Psoas muscle (tissue), 8 donors: ENCODE results near the gene TMEFF2. TPM values are rescaled to one million over a fixed set of nuclear protein-coding genes. Genes with fewer than 3 reads are reported as not detected.

ENCODE experiments used
- ATAC-seq, 4 donors: fragments of 200-7000 bp; cut with Tn5 transposase; one replicate each; pipeline ENCODE4 v1.9.1; 2020; ENCODE audit warnings: moderate library complexity in 3 of 4, mild to moderate bottlenecking in 2 of 4
- DNase-seq, 2 donors: peaks; one replicate each; pipeline ENCODE4 v3.0.0-alpha.2; 2020
- H3K27ac ChIP-seq: fragments of 200-600 bp; one replicate; pipeline ENCODE4 v1.8.0; 2022
- H3K27me3 ChIP-seq, 3 donors: fragments of 200-600 bp in 1 of 3; one replicate each; pipeline versions ENCODE4 v1.6.1 to v1.8.0; 2013 to 2022; ENCODE audit warnings: low read length in 2 of 3, mild to moderate bottlenecking in 2 of 3, moderate library complexity in 1 of 3; ENCODE audit not compliant: insufficient read depth in 3 of 3
- H3K36me3 ChIP-seq, 2 donors: fragments of 200-600 bp in 1 of 2; one replicate each; pipeline versions ENCODE4 v1.6.1 to v1.8.0; 2013 to 2022; ENCODE audit warnings: low read depth in 1 of 2, mild to moderate bottlenecking in 1 of 2, moderate library complexity in 1 of 2; ENCODE audit not compliant: insufficient read depth in 1 of 2
- H3K4me1 ChIP-seq: fragments of 200-600 bp; one replicate; pipeline ENCODE4 v1.8.0; 2022
- H3K4me3 ChIP-seq: fragments of 200-600 bp; one replicate; pipeline ENCODE4 v1.8.0; 2022; ENCODE audit warnings: mild to moderate bottlenecking
- H3K9me3 ChIP-seq: fragments of 200-600 bp; one replicate; pipeline ENCODE4 v1.8.0; 2022
- whole genome bisulfite sequencing, 3 donors: extraction: QIAGEN DNeasy Blood & Tissue Kit; methylation state at CpG; one replicate each; pipeline versions ENCODE4 v1.1.6 to v1.1.7; 2013; 5-methylcytosine and 5-hydroxymethylcytosine counted together
- intact Hi-C, 2 donors: fragments of 100-400 bp; cut with DNase I; formaldehyde crosslinking; loops; one replicate each; pipeline versions ENCODE4 v1.11.0 to v1.14.2; 2022
- polyA plus RNA-seq, 3 donors: library from polyadenylated mRNA; stranded (reverse); fragments of 200-250 nt; gene quantifications; one replicate each; pipeline ENCODE4 v1.2.3, GENCODE V29; 2013
- total RNA-seq, 4 donors: library from RNA; stranded (reverse); fragmentation: NEBNext Ultra II Directional in 2 of 4; extraction: Animal tissue kit (Norgen Biotek cat#: 25700) in 2 of 4; gene quantifications; one replicate each; pipeline versions ENCODE4 v1.2.1 to v1.2.4, GENCODE V29; 2021 to 2023
- TF ChIP-seq, protein P1 (sequence below): fragments of 200-600 bp; IDR thresholded peaks from one replicate; pipeline ENCODE4 v1.8.0; 2022; ENCODE audit warnings: antibody characterized with exemption
- donor health status: healthy with polysubstance abuse.
- donor health status: DM: no; HTN: no; CAD: no; lungs with moderate emphysema.
- donor health status: Bipolar disorder and iron deficiency.
- donor health status: healthy.
- donor health status: DM: yes; HTN: yes; CAD: no.
- donor health status: DM: no; HTN: no; CAD: no.
- donor health status: DM: no; HTN: no; CAD: no.
- donor health status: DM: yes; HTN: yes; CAD: no.

TMEFF2 gene
- total and polyA plus RNA-seq, 7 donors, result 0.07 to 0.47 (median 0.16) TPM; not detected in 4

DNA sequence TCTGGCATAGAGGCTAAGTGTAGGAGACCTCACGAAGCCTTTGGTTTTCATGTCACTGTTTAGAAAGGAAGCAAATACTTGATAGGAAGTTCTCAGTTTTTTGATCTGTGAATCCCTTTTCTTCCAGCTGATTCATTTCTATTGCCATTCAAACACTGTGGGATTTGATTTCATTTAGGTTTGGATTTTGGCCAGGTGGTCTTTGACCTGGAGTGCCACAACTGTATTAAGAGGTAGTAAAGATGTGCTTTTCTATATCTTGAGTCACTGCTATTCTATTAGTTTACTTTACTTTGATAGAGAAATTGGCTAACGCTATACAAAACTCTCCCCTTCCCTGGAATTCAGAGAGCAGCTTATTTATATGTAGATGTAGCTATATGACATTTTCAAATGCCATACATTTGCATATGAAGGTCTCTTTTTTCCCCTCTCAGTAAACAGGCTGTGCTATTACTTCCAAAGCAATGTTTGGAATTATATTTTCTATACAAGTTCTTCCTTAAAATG, 215.5 kb downstream of the TMEFF2 start:
- Histone ChIP-seq H3K27ac (no peak overlapping the region), H3K9me3 (no peaks in the 10 kb centered on the region), H3K4me1 (no peaks in the 10 kb centered on the region), H3K4me3 (no peak overlapping the region), H3K27me3 (no peaks in the 10 kb centered on the region), H3K36me3 (no peaks in the 10 kb centered on the region)
- intact Hi-C loops, result no loop called here
- WGBS, 3 donors, result 45 to 47% (median 47%) methylated on average over 2 of the region's 2 CpGs
- ATAC-seq, result no peak
- no peak for DNase-seq
- TF ChIP-seq, protein P1, sequence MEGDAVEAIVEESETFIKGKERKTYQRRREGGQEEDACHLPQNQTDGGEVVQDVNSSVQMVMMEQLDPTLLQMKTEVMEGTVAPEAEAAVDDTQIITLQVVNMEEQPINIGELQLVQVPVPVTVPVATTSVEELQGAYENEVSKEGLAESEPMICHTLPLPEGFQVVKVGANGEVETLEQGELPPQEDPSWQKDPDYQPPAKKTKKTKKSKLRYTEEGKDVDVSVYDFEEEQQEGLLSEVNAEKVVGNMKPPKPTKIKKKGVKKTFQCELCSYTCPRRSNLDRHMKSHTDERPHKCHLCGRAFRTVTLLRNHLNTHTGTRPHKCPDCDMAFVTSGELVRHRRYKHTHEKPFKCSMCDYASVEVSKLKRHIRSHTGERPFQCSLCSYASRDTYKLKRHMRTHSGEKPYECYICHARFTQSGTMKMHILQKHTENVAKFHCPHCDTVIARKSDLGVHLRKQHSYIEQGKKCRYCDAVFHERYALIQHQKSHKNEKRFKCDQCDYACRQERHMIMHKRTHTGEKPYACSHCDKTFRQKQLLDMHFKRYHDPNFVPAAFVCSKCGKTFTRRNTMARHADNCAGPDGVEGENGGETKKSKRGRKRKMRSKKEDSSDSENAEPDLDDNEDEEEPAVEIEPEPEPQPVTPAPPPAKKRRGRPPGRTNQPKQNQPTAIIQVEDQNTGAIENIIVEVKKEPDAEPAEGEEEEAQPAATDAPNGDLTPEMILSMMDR, result no peak

DNA sequence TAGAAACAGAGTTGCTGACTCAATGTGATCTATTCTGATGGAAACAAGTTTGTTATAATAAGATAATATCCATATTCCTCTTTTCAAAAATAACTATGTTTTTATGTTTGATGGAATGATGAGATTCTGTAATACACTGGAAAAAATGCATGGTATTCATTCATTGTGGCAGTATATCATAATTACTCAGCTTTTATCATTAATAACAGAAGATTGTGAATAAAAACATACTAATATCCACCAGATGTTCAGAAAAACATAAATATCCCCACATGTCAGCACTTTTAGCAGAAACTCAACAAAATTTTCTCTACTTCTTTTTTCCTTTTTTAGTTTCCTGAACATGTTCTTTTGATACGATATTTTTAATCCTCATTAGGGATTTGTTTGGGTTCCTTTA, 217.0 kb downstream of the TMEFF2 start:
- intact Hi-C loops, result no loop called here
- no peak for ATAC-seq
- Histone ChIP-seq H3K9me3 (no peaks in the 10 kb centered on the region), H3K27me3 (no peaks in the 10 kb centered on the region), H3K27ac (no peak overlapping the region), H3K4me3 (no peak overlapping the region), H3K4me1 (no peaks in the 10 kb centered on the region), H3K36me3 (no peaks in the 10 kb centered on the region)
- TF ChIP-seq, protein P1, result no peak
- no peak for DNase-seq
- WGBS, 3 donors, result 78 to 90% (median 79%) methylated on average over 1 of the region's 1 CpG

DNA sequence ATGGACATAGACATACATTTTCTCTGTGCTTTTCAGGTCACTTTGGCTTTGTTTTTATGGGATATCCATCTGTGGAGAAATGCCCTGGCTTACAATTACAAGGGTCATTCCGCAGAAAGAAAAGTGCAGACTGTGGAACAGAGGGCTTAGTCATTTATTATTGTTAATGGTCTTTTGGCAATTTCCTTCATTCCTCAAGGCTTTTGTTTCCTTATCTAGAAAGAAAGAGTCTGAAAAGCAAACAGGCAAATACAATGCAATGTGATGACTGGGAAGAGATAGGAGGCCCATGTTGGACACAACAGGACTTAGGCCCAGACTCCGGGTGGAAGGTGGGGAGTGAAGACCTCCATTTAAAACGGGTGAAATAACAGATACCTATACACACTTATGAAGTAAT, 218.3 kb downstream of the TMEFF2 start:
- no peak overlapping the region for H3K27ac ChIP-seq
- H3K27me3 ChIP-seq, result no peaks in the 10 kb centered on the region
- DNase-seq (no peak), ATAC-seq (no peak)
- no peaks in the 10 kb centered on the region for H3K9me3 ChIP-seq
- TF ChIP-seq, protein P1, result no peak
- no peaks in the 10 kb centered on the region for H3K36me3 ChIP-seq
- 75 to 78% (median 76%) methylated on average over 3 of the region's 3 CpGs for WGBS, 3 donors
- no peak overlapping the region for H3K4me3 ChIP-seq
- intact Hi-C loops, result no loop called here
- H3K4me1 ChIP-seq, result no peaks in the 10 kb centered on the region

GRCh38 chr2:191974676-191975075, 220.1 kb downstream of the TMEFF2 start:
- H3K36me3 ChIP-seq, result no peaks in the 10 kb centered on the region
- H3K4me3 ChIP-seq, result no peak overlapping the region
- H3K9me3 ChIP-seq, result no peaks in the 10 kb centered on the region
- TF ChIP-seq, protein P1, result no peak
- ATAC-seq (no peak), DNase-seq (no peak)
- H3K27ac ChIP-seq, result no peak overlapping the region
- H3K4me1 ChIP-seq, result no peaks in the 10 kb centered on the region
- intact Hi-C loops, result no loop called here
- H3K27me3 ChIP-seq, result no peaks in the 10 kb centered on the region

- H3K9me3 ChIP-seq, result no peaks in the 10 kb centered on the region
These were observed 223.9 kb downstream of the TMEFF2 start for GRCh38 chr2:191970867-191971266.

More at GRCh38 chr2:191970867-191971266, 223.9 kb downstream of the TMEFF2 start:
- H3K36me3 ChIP-seq, result no peaks in the 10 kb centered on the region
- TF ChIP-seq, protein P1, result no peak
- intact Hi-C loops, result no loop called here
- 87 to 94% (median 88%) methylated on average over 2 of the region's 2 CpGs for WGBS, 3 donors
- DNase-seq (no peak), ATAC-seq (no peak)
- no peak overlapping the region for H3K27ac ChIP-seq
- no peak overlapping the region for H3K4me3 ChIP-seq
- H3K27me3 ChIP-seq, result no peaks in the 10 kb centered on the region
- no peaks in the 10 kb centered on the region for H3K4me1 ChIP-seq
